ENCODE measurements around the gene BIN2.
"Not testable (repeated sequence)": the region's sequence is repeated elsewhere in the genome, so short reads cannot be mapped to it uniquely, and the experiment has no call there.

Gene BIN2

DNA sequence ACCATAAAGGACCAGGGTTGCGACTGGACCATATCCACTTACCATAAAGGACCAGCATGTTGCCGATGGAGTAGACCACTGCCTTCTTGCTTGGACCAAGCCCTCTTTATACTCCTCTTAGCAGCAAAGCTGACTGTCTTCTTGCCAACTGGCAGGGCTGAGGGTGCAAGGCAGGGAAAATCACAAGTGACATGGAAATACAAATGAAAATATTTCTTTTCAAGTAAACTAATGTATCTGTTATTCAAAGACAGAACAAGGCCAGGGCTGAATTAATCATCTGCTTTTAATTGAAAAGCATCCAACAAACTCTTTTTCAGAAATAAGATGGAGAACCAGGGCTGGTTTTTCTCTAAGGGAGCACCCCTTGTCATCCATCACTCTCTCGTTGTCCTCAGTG is 22.6 kb upstream of the BIN2 start, which contains the start of gene CELA1:
Gene CELA1 (minus strand): TSS at position 99 of the 400 bp plus-strand sequence. CDS start 41 bp downstream, at position 58.
- no peak for DNase-seq (ENCODE audit: low read depth in 3 of 3, low spot score in 1 of 3)

DNA sequence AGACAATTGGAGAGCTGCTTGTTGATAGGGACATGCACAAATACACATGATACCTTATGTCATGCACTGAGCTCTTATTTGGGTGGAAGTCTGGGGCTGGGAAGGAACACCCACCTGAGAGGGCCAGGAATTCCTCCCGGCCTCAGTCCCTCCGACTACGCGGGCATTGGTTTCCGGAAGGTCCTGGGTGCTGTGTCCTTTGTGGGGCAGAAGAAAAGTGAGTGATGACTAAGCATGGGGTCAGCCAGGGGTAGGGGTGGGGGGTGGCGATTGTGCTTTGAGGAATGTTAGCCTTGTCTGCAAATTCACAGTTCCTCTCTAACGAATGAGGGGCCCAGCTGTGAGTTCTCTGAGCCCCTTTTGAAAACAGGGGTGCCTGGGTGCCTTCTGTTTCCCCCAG is 21.7 kb upstream of the BIN2 start:
- DNase-seq (ENCODE audit: low read depth in 3 of 3, low spot score in 1 of 3) = no peak

DNA sequence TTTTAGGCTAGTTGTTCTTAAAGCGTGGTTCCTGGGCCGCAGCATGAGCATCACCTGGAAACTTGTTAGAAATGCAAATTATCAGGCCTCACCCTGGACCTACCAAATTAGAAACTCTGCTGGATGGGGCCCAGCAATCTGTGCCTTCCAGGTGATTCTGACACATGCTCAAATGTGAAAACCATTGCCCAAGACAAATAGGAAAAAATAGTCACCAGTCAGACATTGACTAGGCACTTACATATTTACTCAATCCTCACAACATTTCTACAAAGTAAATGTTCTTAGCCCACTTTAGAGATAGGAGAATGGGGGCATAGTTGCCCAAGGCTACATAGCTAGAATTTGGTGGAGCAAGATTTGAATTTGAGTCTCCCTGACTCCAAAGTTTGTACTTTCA is 19.2 kb upstream of the BIN2 start:
- no peak for DNase-seq (ENCODE audit: low read depth in 3 of 3, low spot score in 1 of 3)

- DNase-seq (ENCODE audit: low read depth in 3 of 3, low spot score in 1 of 3) = no peak
Measured at GRCh38 chr12:51342416-51342815, 18.4 kb upstream of the BIN2 start.

DNA sequence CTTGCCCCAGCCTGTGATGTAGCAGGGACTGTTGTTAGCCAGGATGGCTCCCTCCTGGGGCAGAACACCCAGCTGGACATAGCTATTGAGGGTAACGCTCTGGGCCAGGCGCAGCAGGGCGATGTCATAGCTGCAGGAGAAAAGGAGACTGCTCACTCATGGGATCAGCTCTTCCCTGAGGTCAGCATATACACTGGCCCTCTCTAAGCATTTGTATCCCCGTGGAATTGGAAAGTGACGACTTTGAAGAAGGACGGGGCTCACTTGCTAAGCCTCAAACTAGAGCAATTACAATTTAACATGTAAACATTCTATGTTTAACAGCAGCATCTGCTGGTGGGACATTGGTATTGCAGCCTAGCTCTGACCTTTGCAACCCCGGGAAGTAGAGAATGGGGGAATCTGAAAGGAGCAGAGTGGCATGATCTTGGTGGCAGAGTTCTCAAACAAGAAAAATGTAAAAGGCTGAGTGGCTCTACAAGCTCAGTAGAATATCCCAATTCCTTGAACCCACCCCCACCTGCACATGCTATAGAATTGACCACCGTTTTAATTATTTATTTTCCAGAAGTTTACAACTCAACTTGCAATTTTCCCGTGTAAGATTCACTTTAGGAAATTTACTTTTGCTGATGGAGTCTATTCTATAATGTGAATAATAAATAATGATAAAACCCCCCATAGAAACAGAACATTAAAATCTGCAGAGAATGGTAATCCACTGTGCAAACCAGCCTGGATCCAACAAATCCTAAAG is 17.5 kb upstream of the BIN2 start:
- DNase-seq (ENCODE audit: low read depth in 3 of 3, low spot score in 1 of 3) = peak in 2 of 3 donors; percentile 50 to 55

DNA sequence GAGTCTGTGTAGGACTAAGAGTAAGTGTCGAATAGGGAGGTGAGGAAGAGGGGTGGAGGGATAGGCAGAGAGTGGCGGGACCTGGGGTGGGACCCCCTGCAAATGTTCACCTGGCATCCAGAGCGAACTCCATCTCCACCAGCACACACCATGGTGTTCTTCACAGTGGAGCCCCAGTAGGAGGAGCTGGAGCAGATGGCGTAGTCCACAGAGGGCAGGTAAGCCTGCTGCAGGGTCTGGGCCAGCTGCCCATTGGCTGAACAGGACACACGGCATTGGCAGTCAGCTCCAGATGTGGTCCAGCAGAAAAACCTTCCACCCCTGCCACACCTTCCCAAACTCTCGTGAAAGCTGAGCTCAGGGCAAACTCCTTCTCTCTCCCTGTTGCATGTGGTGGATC is 15.8 kb upstream of the BIN2 start:
- no peak for DNase-seq (ENCODE audit: low read depth in 3 of 3, low spot score in 1 of 3)

DNA sequence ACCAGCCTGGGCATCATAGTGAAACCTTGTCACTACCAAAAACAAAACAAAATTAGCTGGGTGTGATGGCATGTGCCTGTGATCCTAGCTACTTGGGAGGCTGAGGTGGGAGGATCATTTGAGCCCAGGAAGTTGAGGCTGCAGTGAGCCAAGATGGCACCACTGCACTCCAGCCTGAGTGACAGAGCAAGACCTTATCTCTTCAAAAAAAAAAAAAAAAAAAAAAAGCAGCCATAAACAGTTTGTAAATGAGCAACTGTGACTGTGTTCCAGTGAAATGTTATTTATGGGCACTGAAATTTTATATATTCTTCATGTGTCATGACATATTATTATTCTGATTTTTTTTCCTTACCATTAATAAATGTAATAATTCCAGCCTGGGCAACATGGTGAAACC is 13.4 kb upstream of the BIN2 start:
- DNase-seq (ENCODE audit: low read depth in 3 of 3, low spot score in 1 of 3) = not testable (repeated sequence)

DNA sequence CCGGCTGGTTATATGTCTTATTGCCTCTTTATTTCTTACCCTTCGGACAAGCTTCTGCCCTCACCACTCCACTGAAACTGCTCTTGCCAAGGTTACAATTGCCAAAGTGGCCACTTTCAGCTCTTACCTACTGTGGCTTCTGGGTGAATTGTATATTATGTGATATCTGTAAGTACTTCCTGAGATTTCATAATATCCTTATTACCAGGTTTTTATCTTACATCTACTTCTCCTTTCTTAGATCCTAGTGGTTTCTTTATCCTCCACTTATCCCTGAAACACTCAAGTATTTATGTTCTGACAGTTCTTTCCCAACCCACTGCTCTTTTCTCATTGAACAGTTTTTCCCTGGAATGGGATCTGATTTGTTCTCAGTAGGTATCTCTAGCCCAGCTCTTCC is 12.0 kb upstream of the BIN2 start:
- DNase-seq (ENCODE audit: low read depth in 3 of 3, low spot score in 1 of 3) = no peak

GRCh38 chr12:51334764-51335163 is 10.8 kb upstream of the BIN2 start:
- DNase-seq (ENCODE audit: low read depth in 3 of 3, low spot score in 1 of 3) = no peak

GRCh38 chr12:51333536-51333935 is 9.6 kb upstream of the BIN2 start:
- no peak for DNase-seq (ENCODE audit: low read depth in 3 of 3, low spot score in 1 of 3)

DNA sequence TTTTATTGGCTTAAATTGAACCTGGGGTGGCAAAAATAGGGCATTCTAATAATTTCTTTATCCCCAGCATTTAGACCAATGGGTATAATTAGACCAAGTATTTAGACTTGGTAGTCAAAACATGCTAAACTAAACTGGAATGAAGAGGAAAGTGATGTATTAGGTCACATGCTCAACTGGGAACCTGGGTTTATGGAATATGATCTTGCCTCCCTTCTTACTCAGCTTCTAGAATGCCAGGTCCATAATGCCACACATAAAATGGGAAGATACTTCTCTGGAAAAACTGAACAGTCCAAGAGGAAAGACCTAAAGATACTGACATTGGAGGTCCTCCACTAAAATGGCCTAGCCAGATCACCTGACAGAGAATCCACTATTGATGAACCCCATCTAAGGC is 6.2 kb upstream of the BIN2 start:
- DNase-seq (ENCODE audit: low read depth in 3 of 3, low spot score in 1 of 3) = no peak

GRCh38 chr12:51329742-51330141 is 5.8 kb upstream of the BIN2 start:
- DNase-seq (ENCODE audit: low read depth in 3 of 3, low spot score in 1 of 3) = no peak

- DNase-seq (ENCODE audit: low read depth in 3 of 3, low spot score in 1 of 3) = no peak
Measured at GRCh38 chr12:51328587-51328986, 4.6 kb upstream of the BIN2 start.

- DNase-seq (ENCODE audit: low read depth in 3 of 3, low spot score in 1 of 3) = no peak
Measured at GRCh38 chr12:51326698-51327439, 2.9 kb upstream of the BIN2 start.

DNA sequence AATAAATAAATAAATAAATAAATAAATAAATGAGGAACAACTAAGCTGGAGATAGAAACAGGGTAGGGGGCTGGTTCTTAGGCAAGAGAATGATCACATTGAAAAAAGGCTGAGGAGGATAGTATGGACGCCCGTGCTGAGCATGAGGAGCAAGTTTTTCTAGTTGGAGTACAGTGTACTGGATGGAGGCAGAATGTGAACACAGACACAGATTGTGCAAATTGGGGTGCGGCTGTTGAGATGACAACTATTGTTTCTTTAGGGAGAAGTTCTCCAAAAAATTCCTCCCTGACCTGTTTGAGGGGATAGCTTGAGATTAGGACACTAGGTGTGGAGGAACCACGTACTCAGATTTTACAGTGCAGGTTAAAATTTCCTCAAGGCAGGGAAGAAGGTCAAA is 979 bp upstream of the BIN2 start:
- no peak for DNase-seq (ENCODE audit: low read depth in 3 of 3, low spot score in 1 of 3)

GRCh38 chr12:51323317-51323960 is 535 bp downstream of the BIN2 start:
- peak in 1 of 3 donors; percentile 21 for DNase-seq (ENCODE audit: low read depth in 3 of 3, low spot score in 1 of 3)

DNA sequence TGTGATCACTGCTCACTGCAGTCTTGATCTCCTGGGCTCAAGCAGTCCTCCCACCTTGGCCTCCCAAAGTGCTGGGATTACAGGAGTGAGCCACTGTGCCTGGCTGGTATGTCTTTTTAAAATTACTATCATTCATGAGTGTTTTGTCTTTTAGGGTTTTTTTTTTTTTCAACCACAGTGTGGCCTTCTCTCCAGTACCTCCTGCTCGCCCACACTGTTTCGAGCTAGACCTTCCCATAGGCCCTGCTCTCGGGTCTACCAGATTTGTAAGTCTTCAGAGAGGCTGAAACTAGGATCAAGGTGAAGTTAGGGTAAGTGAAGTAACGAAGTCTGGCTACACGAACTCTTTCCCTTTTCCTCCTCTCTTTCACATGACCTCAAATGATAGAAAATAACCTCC is 1.5 kb downstream of the BIN2 start:
- no peak for DNase-seq (ENCODE audit: low read depth in 3 of 3, low spot score in 1 of 3)

- no peak for DNase-seq (ENCODE audit: low read depth in 3 of 3, low spot score in 1 of 3)
Measured at GRCh38 chr12:51321882-51322281, 2.1 kb downstream of the BIN2 start.

- no peak for DNase-seq (ENCODE audit: low read depth in 3 of 3, low spot score in 1 of 3)
Measured at GRCh38 chr12:51320695-51321320, 3.2 kb downstream of the BIN2 start.

- DNase-seq (ENCODE audit: low read depth in 3 of 3, low spot score in 1 of 3) = no peak
Measured at GRCh38 chr12:51320311-51320694, 3.7 kb downstream of the BIN2 start.

DNA sequence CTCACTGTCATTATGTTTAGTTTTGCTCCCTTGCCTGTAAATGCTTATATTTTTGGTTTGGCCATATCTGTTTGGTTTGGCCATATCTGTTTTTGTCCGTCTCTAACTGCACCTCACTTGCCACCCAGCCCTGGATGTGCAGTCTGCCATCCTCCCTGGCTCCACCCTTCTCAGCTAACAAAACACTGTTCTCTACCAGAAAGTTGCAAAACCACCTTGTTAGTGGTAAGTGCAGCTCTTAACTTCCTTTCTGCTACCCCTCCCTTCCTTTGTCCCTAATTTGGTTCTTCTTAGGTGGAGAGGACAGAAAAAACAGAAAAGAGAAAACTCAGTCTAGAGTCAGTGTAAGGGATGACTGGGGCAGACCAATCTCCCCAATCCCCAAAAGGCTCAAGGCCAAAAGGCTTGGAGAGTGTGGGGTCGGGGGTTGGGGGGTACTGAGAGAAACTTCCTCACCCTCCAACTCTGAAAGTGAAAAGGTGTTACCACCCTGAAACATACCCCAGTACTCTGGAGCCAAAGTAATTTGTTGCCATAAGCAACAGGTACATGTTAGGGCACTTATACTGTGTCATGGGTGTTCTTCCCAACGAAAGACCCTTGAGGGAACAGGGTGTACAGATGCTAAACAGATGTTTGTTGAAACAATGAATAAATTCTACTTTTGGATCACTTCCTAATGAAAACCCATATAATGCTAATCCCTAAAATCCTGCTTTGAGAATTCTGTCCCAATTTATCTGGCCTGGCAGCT is 5.0 kb downstream of the BIN2 start:
- DNase-seq (ENCODE audit: low read depth in 3 of 3, low spot score in 1 of 3) = peak in 2 of 3 donors; percentile 21 to 29

Measured in stimulated activated CD4-positive, alpha-beta T cell treated with anti-CD3 and anti-CD28 coated beads, TNF-alpha, amount 100 ng/mL, for 1 hour (primary cell).